Dedifferentiated amniotic fluid mesenchymal stem cell (primary cell): Measurements from ENCODE around the gene SEPTIN5.

Source experiments
- DNase-seq: peaks from one replicate; pipeline ENCODE4 v3.0.0-alpha.2; 2016; ENCODE audit errors: extremely low spot score

SEPTIN5 gene

DNA sequence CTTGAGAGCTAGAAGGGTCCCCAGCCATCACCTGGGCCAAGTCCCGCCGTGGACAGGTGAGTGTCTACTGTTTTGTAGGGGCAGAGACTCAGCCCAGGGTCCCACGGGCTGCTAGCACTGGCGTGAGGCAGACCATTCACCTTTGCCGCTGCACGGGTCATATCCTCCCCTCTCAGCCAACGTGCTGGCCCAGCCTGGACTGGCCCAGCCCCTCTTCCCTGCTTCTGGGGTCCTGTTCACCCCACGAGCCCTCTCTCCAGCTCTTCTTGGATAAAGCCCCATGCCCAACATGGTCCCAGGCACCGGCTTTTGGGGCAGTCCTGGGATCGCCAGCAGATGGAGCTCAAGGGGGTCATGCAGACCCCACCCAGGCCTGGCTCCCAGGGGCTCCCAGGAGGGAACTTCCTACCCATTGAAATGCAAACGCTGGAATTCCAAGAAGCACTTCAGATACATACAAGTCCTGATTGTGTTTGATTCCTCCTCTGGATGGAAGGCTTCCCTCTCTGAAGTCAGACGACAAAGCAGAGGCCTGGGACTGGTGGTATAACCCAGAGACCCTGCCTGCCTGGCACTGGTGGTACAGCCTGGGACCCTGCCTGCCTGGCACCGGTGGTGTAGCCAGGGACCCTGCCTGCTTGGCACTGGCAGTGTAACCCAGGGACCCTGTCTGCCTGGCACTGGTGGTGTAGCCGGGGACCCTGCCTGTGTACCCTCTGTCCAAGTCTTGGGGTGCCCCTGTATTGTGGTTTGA lies 8.9 kb upstream of the SEPTIN5 start:
- no peak for DNase-seq

DNA sequence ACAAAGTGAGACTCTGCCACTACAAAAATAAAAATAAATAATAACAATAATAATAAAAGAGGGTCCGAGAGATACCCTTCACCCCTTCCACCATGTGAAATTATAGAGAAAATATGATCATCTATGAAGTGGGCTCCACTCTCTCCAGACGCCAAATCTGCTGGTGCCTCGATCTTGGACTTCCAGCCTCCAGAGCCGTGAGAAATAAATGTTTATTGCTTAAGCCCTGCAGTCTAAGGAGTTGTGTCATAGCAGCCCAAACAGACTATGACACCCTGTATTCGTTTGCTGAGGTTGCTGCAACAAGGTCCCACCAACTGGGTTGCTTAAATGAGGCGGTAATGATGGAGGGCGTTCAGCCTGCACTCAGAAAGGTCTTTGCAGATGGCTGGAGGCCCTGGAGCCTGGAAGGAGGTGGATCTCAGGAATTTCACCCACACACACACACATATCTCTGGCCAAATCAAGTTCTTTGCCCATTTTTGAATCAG lies 7.6 kb upstream of the SEPTIN5 start:
- DNase-seq: no peak

DNA sequence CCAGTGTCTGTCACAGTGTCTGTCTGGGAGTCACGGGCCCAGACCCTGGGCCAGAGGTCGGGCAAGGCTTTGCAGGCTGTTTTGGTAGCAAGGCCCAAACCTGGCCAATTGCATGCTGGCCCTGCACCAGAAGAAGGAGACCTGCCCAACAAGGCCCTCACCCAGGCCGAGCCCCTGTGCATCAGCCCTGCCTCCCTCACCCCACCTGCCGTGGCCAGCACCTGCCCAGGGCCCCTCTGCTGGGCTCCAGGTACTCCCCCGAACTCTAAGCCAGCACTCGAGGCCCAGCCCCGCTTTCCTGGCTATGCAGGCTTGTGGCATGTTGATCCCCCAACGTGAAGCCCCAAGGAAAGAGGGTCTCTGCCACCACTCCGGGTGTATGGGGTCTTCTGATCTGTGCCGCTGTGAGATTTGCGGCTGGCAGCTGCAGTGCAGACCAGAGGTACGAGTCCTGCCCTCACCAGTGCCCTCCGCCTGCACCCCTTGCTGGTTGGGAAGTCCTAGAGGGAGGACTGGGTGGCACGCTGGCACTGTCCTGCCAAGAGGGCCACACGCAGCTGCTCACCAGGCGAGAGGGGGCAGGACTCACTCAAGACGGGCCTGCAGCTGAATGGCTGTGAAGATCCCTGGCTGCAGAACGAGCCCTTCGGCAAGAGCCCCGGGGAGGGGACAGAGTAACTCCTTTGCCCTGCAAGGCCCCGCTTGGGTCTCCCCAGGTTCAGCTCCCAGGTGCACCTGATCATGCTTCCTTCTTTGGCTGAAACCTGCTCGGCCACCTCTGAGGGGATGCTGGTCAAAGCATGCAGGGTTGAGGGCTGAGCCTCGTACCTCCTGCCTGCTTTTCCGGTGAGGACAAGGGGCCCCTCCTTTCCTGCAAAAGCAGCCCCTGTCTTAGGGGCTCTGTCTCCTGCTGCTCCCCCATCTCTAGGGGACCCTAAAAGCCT lies 6.7 kb upstream of the SEPTIN5 start:
- DNase-seq: no peak

DNA sequence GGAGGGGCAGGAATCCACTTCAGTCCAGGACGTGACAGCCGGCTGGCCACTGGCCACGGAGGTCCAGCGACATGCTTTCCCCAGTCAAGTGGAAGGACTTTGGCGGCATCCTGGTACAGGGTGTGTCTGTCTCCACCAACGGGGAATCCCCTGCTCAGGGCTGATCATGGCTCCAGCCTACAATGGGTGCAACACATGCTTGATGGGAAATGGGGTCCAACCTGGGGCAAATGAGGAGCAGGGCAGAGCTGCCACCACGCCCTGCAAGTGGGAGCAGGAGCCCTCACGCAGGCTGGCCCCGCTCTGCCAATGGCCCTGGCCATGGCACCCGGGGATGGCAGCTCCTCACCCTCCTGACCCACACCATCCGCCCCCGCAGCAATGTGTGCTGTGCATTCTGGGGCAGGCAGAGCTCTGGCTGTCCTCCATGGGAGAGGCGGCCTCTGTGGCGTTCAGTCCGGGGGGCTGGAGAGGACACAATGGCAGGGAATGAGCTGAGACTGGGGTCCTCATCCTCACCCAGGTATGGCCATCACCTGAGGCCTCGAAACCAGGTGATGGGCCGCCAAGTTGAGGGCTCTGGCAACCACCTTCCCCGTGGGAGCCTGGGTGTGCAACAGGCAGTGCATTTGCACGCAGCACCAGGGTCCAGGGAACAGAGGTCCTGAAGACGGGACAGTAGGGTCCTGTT lies 5.8 kb upstream of the SEPTIN5 start:
- DNase-seq: no peak

DNA sequence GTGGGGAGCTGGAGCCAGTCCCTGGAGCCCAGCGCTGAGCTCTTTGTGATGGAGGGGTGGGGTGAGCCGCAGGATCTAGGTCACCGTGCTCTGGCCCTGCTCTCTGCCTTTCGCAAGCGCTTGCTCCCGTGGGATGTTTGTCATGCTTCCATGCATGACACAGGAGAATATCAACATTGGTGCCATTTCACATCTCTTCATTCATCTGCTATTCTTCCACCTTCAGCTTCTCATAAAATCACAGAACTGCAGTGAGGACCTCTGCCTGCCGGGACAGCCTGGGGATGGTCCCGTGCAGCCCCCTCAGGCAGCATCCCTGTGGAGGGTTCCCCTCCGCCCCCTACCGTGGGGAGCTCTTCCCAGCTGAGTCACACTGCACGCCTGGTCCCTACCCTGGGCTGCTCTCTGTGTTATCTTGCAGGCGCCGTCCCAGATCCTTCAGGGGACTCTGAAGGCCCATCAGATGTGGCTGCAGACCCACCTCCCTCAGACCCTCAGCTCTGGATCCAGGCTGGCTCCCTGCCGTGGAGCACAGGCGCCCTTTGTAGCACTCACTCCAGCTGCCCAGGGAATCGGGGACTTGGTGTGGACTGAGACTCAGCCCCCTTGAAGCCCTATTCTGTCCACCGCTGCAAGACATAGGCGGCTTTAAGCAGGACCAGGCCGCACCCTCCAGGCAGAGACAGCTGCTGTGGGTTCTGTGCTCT lies 5.1 kb upstream of the SEPTIN5 start:
- no peak for DNase-seq

DNA sequence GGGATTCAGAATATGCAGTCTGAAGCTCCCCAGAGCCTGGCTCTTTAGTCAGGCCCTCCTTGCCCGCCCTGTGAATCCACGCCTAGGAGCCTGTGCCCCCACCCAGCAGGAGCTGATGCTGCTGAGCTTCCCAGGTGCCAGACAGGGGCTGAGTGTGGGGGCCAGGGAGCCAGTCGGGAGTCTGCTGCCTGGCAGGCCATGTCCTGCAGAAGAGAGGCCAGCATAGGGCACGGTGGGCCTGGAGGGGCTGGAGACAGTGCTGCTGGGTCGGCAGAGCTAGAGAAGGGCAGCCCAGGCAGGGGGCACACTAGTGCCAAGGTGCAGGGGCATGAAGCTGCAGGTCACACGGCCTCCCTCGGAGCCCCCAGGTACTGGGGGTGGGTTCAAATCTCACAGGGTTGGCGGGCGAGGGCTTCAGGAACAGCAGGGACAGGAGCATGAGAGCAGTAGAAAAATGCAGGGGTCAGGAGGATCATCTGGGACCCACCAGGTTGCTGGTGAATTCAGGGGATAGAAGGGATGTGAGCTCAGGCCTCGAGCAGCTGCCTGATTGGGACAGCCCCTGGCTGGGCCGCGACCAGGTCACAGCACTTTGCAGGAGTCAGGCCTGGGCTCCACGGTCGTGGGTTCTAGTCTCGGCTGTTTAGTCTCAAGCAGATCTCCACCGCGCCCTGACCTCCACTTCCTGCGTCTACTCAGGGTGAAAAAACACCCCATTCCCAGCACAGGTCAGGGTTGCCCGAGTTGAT lies 4.1 kb upstream of the SEPTIN5 start:
- no peak for DNase-seq

DNA sequence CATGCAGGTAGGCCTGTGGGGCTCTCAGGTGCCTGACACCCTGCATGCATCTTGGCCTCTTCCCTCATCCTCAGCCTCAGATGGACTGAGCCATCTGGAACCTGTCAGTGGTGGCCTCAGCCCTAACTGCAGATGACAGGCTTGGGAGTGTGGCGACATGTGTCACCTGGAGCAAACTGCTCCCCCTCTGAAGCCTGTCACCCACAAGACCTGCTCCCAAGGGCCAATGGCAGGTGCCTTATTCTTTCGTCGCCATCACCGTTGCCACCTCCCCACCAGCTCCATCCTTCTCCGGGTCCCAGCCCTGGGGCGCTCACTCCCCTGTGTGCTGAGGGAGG lies 3.6 kb upstream of the SEPTIN5 start:
- DNase-seq: no peak

DNA sequence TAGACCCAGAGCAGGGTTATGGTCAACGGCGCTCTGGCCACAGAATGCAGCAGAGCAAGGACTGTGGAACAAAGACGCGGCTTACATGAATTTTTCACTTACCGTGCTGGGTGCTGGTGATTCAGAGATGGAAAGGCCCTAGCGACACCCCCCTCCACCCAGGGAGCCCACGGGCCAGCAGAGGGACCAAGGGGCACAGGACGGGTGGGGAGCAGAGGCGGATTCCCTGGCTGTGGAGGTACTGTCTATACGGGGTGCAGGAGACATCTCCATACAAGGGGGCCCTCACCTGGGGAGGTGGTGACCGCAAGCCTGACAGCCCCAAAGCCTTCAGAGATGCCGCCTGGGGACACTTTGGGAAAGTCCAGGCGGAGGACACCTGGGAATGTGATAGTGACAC lies 1.1 kb upstream of the SEPTIN5 start:
- no peak for DNase-seq

DNA sequence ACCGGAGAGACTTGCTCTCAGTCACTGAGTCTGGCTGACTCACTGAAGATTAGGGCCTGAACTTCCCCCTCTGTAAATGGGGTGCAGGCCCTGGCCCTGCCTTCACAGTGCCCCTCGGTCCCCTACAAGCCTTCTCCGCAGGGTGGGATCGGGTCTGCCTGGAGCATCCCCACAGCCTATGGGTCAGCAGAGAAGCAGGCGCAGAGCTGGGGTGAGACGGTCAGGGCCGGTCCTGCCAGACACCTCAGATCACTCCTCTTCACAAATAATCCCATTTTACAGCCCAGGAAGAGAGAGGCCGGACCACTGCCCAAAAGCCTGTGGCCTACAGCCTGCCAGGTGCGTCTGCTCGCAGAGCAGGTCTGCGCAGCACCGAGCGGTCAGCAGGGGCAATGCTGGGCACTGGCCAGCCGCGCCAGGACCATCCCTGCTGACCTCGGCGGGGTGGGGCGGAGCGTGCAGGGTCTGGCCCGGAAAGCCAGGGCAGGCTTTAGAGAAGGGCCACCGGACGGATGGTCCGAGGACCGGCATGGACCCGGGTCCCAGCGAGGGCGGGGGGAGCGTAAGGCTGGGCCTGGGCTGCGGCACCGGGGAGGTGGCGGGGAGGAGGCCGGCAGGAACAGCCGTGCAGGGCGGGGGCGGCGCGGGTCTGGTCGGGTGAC lies 522 bp upstream of the SEPTIN5 start:
- no peak for DNase-seq

DNA sequence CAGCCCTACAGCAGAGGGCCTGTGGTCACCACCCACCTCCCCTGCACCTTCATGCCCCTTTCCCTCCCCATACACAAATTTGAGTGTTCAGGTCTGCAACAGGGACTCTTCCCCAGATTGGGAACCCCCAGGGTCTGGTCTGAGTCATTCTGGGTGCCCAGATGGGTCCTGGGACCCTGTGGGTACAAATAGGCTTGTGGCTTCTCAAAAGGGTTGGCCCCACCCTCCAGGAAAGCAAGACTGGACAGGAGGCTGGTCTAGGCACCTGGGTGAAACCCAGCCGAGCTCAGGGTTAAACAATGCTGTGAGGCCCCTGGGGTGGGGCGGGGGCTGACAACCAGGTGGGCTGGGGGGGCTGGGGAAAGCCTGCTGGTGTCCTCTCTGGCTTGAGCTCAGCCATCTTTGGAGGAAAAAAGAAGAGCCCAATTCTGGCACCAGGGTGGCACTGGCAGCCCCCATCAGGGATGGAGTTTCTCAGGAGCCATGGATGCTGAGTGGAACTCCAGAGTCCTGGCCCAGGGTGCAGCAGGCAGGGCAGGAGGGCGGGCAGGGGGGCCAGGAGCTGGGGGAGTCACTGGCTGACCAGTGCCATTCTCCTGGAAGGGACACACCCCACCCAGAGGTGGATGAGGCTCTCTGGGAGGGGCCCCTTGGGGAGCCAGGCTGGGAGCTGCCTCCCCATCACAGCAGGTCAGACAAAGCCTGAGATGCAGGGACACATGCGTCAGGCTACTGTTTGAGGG lies 1.1 kb downstream of the SEPTIN5 start:
- DNase-seq: no peak

DNA sequence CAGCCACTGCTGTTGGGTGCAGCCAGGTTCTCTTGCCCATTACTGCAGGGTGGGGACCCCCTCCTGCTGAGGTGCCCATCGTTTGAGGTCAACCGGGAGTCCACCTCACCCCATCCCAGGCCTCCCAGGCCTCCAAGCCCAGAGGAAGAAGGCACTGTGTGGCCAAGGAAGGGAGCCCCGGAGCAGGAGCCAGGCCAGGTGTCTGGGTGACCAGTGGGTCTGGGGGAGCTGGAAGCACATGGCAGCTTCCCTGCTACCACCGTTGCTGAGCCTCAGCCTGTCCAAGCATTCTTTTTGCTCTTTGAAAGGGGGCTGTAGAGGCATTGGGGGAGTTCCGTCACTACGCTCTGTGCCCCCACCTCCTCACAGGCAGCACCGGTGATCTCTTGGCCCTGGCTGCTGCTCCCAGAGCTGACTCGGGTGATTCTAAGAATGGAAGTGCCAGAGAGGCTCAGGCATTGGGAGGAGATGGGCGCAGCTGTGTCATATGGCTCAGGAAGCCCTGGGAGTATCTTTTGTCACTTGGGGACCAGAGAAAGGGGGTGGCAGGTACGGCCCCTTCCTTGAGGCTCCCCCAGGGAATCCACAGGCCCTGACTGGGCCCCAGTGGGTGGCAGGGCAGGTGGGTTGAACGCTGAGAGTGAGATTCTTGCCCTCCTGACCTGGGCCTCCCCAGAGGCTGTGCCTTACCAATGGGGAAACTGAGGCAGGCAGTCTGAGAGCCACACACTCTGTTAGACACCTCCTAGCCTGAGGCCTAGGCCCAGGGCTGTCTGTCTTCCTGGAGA lies 1.9 kb downstream of the SEPTIN5 start:
- DNase-seq: no peak

DNA sequence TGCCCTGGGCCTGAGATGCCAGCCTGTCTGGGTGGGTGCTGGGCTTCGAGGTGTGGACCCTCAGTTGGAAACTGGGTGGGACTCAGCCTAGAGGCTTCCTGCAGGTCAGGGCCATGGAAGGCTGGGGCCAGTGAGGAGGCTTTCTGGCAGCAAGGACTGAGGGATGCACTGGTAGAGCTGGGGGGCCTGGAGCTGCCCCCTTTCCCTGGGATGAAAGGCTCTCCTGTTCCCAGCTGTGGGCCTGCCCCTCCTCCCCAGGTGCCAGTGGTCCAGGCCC lies 2.5 kb downstream of the SEPTIN5 start:
- DNase-seq: no peak

DNA sequence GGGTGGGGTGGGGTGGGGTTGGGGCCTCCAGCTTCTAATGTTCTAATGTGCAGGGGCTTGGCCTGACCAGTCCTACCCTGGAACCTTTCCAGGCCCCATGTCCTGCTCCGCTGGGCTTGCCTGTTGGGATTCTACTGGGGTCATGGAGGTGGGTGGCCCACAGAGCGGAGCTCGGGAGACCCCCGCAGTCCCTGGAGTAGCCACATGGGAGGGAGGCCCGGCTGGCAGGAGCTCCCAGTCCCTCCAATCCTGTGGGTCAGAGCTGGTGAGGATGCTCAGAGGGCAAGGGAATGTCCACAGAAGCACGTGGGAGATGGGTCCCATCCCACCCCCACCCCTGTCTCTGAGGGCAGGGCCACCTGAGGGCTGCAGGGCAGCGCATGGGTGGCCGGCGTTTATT lies 2.9 kb downstream of the SEPTIN5 start:
- no peak for DNase-seq

DNA sequence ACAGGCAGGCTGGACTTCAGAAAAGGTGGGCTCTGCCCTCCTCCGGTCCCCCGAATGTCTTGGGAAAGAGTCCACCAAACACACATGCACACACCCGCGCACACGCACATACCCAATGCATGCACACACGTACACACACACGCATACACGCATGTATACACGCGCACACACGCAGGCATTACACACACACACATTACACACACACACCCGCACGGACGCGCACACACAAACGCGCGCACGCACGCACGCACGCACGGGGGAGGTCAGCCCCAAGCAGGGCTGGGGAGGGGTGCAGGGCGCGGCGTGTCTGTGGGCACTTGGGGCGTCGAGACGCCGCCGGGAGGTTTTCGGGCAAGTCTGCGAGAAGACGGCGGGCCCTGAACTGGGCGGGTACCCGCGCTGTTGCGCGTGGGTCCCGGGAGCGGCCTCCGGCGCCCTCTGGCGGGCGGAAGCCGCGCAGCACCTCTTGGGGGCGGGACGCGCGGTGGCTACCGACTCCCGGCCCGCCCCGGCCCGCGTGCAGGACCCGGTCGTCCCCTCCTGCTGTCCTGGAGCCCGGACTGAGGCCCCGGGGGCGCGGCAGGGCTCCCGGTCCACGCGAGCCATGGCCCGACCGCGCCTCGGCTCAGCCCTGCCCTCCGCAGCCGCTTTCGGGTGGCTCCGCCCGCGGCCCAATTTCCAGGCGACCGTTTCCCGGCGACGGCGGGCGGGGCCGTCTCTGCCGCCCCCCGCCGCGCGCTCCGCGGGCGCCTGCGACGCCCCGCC lies 3.6 kb downstream of the SEPTIN5 start:
- peak; percentile 48 for DNase-seq

DNA sequence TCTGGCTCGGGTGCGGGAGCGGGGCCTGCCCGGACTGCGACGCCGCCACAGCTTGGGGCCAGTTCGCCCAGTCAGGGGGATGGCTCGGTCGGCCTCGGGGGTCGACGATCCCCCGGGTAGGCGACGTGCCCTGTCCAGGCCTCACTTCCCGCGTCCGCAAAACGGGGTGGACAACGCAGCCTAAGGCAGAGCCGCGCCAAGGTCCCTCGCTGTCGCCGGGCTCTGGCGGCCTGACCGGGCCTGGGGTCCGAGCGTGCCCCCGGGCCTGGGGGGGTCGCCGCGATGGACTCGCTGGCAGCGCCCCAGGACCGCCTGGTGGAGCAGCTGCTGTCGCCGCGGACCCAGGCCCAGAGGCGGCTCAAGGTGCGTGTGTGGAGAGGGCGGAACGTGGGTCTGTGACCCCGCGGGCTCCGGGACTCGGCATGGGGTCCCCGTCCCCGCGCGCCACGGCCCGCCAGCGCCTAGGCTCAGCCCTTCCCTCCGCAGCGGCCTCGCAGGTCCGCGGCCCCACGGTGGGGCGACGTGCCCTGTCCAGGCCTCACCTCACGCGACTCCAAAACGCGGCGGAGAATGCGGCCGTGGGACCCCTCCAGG lies 4.2 kb downstream of the SEPTIN5 start:
- no peak for DNase-seq

DNA sequence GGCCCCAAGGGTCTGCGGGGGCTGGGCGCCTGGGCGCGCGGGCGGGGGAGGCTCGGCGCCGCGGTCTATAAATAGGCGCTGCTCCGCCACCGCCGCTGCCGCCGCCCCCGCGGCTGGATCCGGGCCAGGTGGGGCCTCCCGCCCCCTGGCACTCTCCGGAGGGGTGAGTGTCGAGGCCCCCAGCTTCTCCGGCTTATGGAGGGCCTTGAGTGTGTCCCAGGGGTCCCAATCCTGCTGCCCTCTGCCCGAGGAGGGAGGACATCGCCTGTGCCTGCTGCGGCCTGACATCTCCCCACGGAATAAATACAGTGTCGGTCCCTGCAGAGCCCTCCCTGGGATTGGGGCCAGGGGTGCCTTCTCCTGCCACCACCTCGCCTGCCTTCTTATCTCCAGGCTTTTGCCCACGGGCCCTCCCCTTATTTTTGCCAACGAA lies 4.8 kb downstream of the SEPTIN5 start:
- DNase-seq: no peak

DNA sequence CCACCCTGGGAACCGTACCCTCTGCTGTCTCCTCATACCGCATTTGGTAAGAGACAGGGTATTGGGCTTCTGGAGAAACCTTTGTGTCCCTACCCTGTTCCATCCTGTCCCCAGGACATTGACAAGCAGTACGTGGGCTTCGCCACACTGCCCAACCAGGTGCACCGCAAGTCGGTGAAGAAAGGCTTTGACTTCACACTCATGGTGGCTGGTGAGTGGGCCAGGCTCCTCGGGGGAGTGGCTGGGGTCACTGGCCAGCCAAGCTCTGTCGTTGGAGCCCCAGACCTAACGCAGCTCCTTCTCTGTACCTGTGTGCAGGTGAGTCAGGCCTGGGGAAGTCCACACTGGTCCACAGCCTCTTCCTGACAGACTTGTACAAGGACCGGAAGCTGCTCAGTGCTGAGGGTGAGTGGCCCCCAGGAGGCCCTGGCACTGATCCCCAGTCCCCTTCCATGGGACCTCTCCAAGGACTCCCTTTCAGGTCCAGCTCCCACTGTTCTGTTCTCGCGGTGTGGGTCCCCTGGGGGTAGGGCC lies 5.3 kb downstream of the SEPTIN5 start:
- DNase-seq: no peak
